DMS53 treated with DMSO at 0.1 percent for 48 hours (cell line): Measurements from ENCODE around the gene GPC3.

Source experiments
- DNase-seq: peaks from one replicate; lab custom pipeline; 2025; ENCODE audit not compliant: unreplicated experiment; lab: John Stamatoyannopoulos, UW

GPC3 gene

GRCh38 chrX:133706890-133707289, 278.5 kb downstream of the GPC3 start:
- no peak for DNase-seq

- no peak for DNase-seq
These were observed 283.2 kb downstream of the GPC3 start for GRCh38 chrX:133702230-133702629.

GRCh38 chrX:133699023-133699728, 286.2 kb downstream of the GPC3 start:
- DNase-seq = no peak

GRCh38 chrX:133698298-133698697, 287.1 kb downstream of the GPC3 start:
- DNase-seq = no peak

DNA sequence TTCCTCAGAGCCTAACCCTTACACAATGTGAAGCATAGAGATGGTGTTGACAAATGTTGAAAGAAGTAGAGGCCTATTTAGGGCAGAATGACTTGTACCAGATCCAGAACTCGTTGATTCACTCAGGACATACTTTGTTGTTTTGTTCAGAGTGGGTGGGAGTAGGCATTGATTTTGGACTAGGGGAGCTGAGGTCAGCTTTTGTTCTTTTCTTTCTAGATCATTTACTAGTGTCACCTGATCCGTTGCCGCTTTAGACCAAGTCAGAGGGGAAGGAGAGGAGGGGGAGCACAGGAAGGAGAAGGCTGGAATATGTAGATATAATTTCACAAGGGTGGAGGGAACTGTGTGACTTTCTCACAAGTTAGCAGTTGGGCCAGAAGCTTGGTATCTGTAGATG, 287.7 kb downstream of the GPC3 start:
- DNase-seq = no peak

- DNase-seq = no peak
These were observed 295.3 kb downstream of the GPC3 start for GRCh38 chrX:133689997-133690599.

DNA sequence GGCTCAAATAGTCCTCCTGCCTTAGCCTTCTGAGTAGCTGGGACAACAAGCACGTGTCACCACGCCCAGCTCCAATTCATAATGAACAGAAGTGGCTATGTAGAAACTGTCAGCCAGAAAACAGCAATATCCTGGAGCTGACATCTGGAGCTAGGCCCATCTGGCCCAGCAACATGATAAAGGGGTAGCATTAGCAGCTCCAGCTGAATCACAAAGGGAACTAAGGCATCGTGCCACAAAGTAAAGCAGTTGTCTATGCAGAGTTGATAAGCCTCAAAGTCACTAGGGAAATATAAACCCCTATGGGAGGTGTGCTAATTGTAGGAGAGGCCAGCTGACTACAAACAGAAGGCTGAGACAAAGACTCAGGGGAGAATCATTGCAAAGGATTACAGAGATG, 299.6 kb downstream of the GPC3 start:
- DNase-seq = no peak

GRCh38 chrX:133681897-133682296, 303.5 kb downstream of the GPC3 start:
- DNase-seq = no peak

GRCh38 chrX:133681421-133681820, 304.0 kb downstream of the GPC3 start:
- no peak for DNase-seq

GRCh38 chrX:133677123-133678063, 308.0 kb downstream of the GPC3 start:
- peak; percentile 19 for DNase-seq

GRCh38 chrX:133676344-133677122, 308.9 kb downstream of the GPC3 start:
- peak; percentile 85 for DNase-seq

GRCh38 chrX:133674726-133675470, 310.5 kb downstream of the GPC3 start:
- DNase-seq = peak; percentile 50

GRCh38 chrX:133670383-133670782, 315.0 kb downstream of the GPC3 start:
- DNase-seq = peak; percentile 36

GRCh38 chrX:133669214-133669613, 316.2 kb downstream of the GPC3 start:
- DNase-seq = no peak

DNA sequence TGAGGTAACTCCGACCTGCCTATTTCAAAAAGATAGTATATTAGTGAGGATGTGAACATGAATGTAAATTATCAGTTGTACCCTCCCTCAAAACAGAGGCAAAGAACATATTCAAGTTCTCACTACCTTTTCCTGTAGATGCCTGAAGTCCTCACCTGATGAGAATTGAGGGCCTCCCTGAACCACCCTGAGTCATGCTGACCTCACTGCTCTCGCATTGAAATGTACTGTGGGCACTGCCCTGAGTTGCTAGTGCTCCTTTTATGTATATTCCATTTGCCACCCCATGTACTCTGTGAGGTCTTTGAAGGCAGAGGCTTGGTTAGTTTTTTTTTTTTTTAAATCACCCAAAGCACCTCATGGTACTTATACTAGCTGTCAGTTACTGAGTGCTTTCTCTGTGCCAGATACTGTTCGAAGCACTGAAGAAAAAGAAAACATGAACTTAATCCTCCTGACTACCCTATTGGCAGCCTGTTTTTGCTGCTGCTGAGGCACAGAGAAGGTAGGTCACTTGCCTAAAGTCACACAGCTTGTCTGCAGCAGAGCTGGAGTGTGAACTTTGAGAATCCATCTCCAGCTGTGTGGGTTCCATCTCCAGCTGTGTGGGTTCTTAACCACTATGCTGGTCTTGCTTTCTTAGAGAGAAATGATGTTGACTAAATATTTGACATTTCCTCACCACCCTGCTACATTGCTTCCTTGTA, 317.0 kb downstream of the GPC3 start:
- no peak for DNase-seq

DNA sequence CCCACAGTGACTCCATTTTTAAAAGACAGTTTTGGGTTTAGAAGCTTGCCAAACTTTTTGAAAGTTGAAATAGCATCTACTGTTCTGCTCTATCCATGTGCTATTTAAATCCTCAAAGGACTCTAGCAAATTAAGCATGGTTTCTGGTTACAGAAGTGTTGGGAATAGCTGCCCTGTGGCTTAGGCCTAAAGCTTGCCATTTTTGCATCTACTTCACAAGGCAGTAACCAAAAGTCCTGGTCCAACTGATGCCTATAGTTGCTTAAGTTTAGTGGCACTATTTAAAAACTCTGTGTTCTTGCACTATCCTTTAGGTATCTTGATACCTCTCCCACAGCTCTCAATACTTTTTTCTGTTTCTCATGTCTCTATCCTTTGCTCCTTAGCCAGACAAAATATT, 319.1 kb downstream of the GPC3 start:
- DNase-seq = no peak

DNA sequence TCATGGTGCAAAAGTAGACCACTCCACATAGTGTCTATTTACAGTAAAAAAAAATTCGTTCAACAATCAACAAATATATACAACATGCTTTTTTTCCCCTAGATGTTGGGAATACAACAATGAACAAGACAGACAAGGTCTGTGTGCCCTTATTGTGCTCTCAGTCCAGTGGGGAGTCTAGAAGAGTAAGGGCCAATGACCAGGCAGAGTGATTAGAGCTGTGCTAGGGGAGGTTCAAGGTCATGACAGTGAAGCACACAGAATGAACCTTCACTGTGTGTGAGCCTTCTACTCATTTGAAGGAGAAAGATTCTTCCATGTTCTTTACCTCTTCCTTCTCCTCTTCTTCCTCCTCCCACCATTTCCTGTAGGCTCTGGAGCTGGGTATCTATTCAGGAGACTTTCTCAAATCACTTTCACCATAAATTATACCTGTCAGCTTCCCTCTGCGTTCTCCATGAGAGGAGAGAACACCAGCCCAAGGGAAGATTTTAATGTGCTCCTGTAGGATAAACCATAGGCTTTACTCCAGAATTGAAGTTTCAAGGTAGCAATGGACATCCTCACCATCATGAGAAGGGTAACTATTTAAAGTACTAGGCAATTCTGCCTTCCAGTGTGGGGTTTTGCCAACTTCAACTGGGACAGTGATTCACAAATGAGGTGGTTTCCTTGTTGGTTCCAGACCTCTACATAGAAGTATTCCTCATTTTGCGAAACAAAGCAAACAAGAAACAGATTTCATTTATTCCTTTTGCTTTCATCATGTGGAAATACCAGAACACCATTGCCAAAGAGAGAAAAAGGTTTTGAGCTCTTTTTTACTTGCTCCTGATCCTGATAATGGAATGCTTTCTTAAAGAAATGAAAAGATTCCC, 323.2 kb downstream of the GPC3 start:
- DNase-seq = no peak

- no peak for DNase-seq
These were observed 325.1 kb downstream of the GPC3 start for GRCh38 chrX:133660281-133660680.
